Measurements from ENCODE around the gene C1orf146.

DNA sequence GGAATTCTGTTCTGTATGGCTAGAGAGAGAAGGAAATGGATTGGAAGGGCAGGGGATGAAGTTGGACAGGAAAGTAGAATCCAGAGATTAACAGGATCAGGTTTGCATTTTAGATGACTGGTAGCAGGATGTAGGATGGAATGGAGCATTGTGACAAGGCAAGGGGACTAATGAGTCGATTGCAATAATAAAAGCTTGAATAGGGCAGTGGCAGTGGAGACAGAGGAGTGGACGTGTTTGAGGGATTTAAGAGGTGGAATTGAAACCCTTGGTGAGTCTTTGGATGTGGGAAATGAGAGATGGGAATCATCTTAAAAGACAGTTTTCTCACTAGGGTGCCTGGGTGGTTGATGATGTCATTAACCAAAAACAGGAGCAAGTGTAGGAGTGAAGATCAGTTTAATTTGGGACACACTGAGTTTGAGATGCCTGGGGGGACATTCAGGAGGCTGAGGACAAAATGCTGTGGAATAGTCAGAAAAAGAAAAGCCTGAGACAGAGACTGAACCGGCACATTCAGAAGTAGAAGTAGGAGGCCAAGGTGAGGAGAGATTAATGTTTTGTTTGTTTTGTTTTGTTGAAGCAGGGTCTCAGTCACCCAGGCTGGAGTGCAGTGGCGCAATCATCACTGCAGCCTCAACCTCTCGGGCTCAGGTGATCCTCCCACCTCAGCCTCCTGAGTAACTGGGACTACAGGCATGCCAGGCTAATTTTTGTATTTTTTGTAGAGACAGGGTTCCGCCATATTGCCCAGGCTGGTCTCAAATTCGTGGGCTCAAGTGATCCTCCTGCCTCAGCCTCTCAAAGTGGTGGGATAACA, 29.1 kb upstream of the C1orf146 start:
- TF ChIP-seq, protein P1, sequence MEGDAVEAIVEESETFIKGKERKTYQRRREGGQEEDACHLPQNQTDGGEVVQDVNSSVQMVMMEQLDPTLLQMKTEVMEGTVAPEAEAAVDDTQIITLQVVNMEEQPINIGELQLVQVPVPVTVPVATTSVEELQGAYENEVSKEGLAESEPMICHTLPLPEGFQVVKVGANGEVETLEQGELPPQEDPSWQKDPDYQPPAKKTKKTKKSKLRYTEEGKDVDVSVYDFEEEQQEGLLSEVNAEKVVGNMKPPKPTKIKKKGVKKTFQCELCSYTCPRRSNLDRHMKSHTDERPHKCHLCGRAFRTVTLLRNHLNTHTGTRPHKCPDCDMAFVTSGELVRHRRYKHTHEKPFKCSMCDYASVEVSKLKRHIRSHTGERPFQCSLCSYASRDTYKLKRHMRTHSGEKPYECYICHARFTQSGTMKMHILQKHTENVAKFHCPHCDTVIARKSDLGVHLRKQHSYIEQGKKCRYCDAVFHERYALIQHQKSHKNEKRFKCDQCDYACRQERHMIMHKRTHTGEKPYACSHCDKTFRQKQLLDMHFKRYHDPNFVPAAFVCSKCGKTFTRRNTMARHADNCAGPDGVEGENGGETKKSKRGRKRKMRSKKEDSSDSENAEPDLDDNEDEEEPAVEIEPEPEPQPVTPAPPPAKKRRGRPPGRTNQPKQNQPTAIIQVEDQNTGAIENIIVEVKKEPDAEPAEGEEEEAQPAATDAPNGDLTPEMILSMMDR (IDR thresholded peaks at IDR 0.05), result no peak
- no peak for TF ChIP-seq POLR2A (IDR thresholded peaks at IDR 0.05)

Data from gastroesophageal sphincter (tissue), 3 donors.